ENCODE measurements around the gene MB21D2. TPM values are rescaled to one million over a fixed set of nuclear protein-coding genes. Genes with fewer than 3 reads are reported as not detected.
"Not testable (repeated sequence)": the region's sequence is repeated elsewhere in the genome, so short reads cannot be mapped to it uniquely, and the experiment has no call there.

MB21D2 gene
- total RNA-seq, 1 donor from 2014 or later: 1.9 TPM

- no peak for DNase-seq (ENCODE audit: low read depth in 2 of 2)
Observed at GRCh38 chr3:192862408-192863090, 55.1 kb downstream of the MB21D2 start.

GRCh38 chr3:192861972-192862371, 55.7 kb downstream of the MB21D2 start:
- DNase-seq (ENCODE audit: low read depth in 2 of 2): no peak

- no peak for DNase-seq (ENCODE audit: low read depth in 2 of 2)
Observed at GRCh38 chr3:192860454-192860853, 57.2 kb downstream of the MB21D2 start.

GRCh38 chr3:192858849-192859585, 58.6 kb downstream of the MB21D2 start:
- peak in 1 of 2 donors; percentile 41 for DNase-seq (ENCODE audit: low read depth in 2 of 2)

GRCh38 chr3:192857260-192857661, 60.4 kb downstream of the MB21D2 start:
- DNase-seq (ENCODE audit: low read depth in 2 of 2): no peak

GRCh38 chr3:192855434-192855833, 62.2 kb downstream of the MB21D2 start:
- DNase-seq (ENCODE audit: low read depth in 2 of 2): no peak

GRCh38 chr3:192851821-192852372, 65.8 kb downstream of the MB21D2 start:
- peak in 1 of 2 donors; percentile 73 for DNase-seq (ENCODE audit: low read depth in 2 of 2)

GRCh38 chr3:192850451-192850981, 67.1 kb downstream of the MB21D2 start:
- peak in 1 of 2 donors; percentile 18 for DNase-seq (ENCODE audit: low read depth in 2 of 2)

- not testable (repeated sequence) for DNase-seq (ENCODE audit: low read depth in 2 of 2)
Observed at GRCh38 chr3:192849821-192850220, 67.8 kb downstream of the MB21D2 start.

- DNase-seq (ENCODE audit: low read depth in 2 of 2): no peak
Observed at GRCh38 chr3:192848371-192849233, 69.1 kb downstream of the MB21D2 start.

GRCh38 chr3:192847941-192848340, 69.7 kb downstream of the MB21D2 start:
- no peak for DNase-seq (ENCODE audit: low read depth in 2 of 2)

- no peak for DNase-seq (ENCODE audit: low read depth in 2 of 2)
Observed at GRCh38 chr3:192845526-192845855, 72.2 kb downstream of the MB21D2 start.

- no peak for DNase-seq (ENCODE audit: low read depth in 2 of 2)
Observed at GRCh38 chr3:192844836-192845525, 72.7 kb downstream of the MB21D2 start.

GRCh38 chr3:192844486-192844765, 73.2 kb downstream of the MB21D2 start:
- DNase-seq (ENCODE audit: low read depth in 2 of 2): no peak

GRCh38 chr3:192843723-192844485, 73.8 kb downstream of the MB21D2 start:
- no peak for DNase-seq (ENCODE audit: low read depth in 2 of 2)

GRCh38 chr3:192843119-192843518, 74.5 kb downstream of the MB21D2 start:
- DNase-seq (ENCODE audit: low read depth in 2 of 2): no peak

- no peak for DNase-seq (ENCODE audit: low read depth in 2 of 2)
Observed at GRCh38 chr3:192842711-192843110, 74.9 kb downstream of the MB21D2 start.

GRCh38 chr3:192842138-192842537, 75.5 kb downstream of the MB21D2 start:
- DNase-seq (ENCODE audit: low read depth in 2 of 2): no peak

- DNase-seq (ENCODE audit: low read depth in 2 of 2): no peak
Observed at GRCh38 chr3:192841428-192841827, 76.2 kb downstream of the MB21D2 start.

GRCh38 chr3:192840143-192840836, 77.4 kb downstream of the MB21D2 start:
- no peak for DNase-seq (ENCODE audit: low read depth in 2 of 2)

Data from dermis microvascular lymphatic vessel endothelial cell (primary cell).